Bronchial epithelial cell (primary cell): ENCODE measurements around the gene EIPR1. TPM values are rescaled to one million over a fixed set of nuclear protein-coding genes. Genes with fewer than 3 reads are reported as not detected.

ENCODE experiments used
- DNase-seq: peaks from one replicate; pipeline ENCODE4 v3.0.0-alpha.2; 2010; ENCODE audit warnings: low read depth
- FAIRE-seq: peaks from 2 replicates; lab custom pipeline; 2011; peaks lifted over from hg19 to GRCh38; lab: Jason Lieb, UNC
- H3K27me3 ChIP-seq: 2 replicates; pipeline ENCODE4 v1.5.1; 2011; ENCODE audit warnings: low read length; ENCODE audit not compliant: control insufficient read depth, insufficient read depth
- H3K36me3 ChIP-seq: 2 replicates; pipeline ENCODE4 v1.5.1; 2011; ENCODE audit warnings: low read length; ENCODE audit not compliant: control insufficient read depth, insufficient read depth
- H3K4me3 ChIP-seq: 2 replicates; pipeline ENCODE4 v1.5.1; 2011; ENCODE audit warnings: mild to moderate bottlenecking, low read depth, low read length, control low read depth
- CTCF ChIP-seq: IDR thresholded peaks from 2 replicates; pipeline ENCODE4 v1.5.1; 2011; ENCODE audit warnings: mild to moderate bottlenecking, moderate library complexity, low read length, control low read depth, inconsistent platforms; ENCODE audit not compliant: insufficient read depth, severe bottlenecking
- total RNA-seq: library from RNA; depleted of rRNA; stranded (reverse); fragments of >200 nt; gene quantifications from 2 replicates; pipeline ENCODE4 v1.2.1, GENCODE V29; 2014

Gene EIPR1
- total RNA-seq, 1 donor from 2014 or later = 44.5 TPM

- TF ChIP-seq CTCF = no peak
- DNase-seq = no peak
- Histone ChIP-seq H3K27me3 (no peaks in the 10 kb centered on the region), H3K4me3 (no peak overlapping the region), H3K36me3 (no peaks in the 10 kb centered on the region)
- no peak for FAIRE-seq
Observed at GRCh38 chr2:3179208-3179607, 198.4 kb downstream of the EIPR1 start.

- Histone ChIP-seq H3K36me3 (no peaks in the 10 kb centered on the region), H3K27me3 (no peaks in the 10 kb centered on the region), H3K4me3 (no peak overlapping the region)
- FAIRE-seq (no peak), DNase-seq (no peak)
- TF ChIP-seq CTCF = no peak
Observed at GRCh38 chr2:3178578-3179031, 199.0 kb downstream of the EIPR1 start.

GRCh38 chr2:3177891-3178577 is 199.6 kb downstream of the EIPR1 start:
- FAIRE-seq = no peak
- DNase-seq = no peak
- Histone ChIP-seq H3K4me3 (no peak overlapping the region), H3K27me3 (no peaks in the 10 kb centered on the region), H3K36me3 (no peaks in the 10 kb centered on the region)
- TF ChIP-seq CTCF = no peak

GRCh38 chr2:3176869-3177255 is 200.8 kb downstream of the EIPR1 start:
- DNase-seq = no peak
- no peaks in the 10 kb centered on the region for H3K36me3 ChIP-seq
- no peak overlapping the region for H3K4me3 ChIP-seq
- TF ChIP-seq CTCF = no peak
- FAIRE-seq = no peak
- H3K27me3 ChIP-seq = no peaks in the 10 kb centered on the region

- DNase-seq (no peak), FAIRE-seq (no peak)
- TF ChIP-seq CTCF = no peak
- Histone ChIP-seq H3K4me3 (no peak overlapping the region), H3K36me3 (no peaks in the 10 kb centered on the region), H3K27me3 (no peaks in the 10 kb centered on the region)
Observed at GRCh38 chr2:3176071-3176868, 201.3 kb downstream of the EIPR1 start.
